ENCODE measurements around the gene GNG12.

Gene GNG12

GRCh38 chr1:67777440-67777839 is 55.8 kb downstream of the GNG12 start:
- no peak for DNase-seq

GRCh38 chr1:67777016-67777415 is 56.3 kb downstream of the GNG12 start:
- DNase-seq = no peak

- DNase-seq = no peak
Observed at GRCh38 chr1:67773462-67773861, 59.8 kb downstream of the GNG12 start.

- no peak for DNase-seq
Observed at GRCh38 chr1:67771749-67772148, 61.5 kb downstream of the GNG12 start.

GRCh38 chr1:67771152-67771551 is 62.1 kb downstream of the GNG12 start:
- DNase-seq = no peak

GRCh38 chr1:67769633-67770256 is 63.5 kb downstream of the GNG12 start:
- no peak for DNase-seq

- no peak for DNase-seq
Observed at GRCh38 chr1:67768480-67768879, 64.8 kb downstream of the GNG12 start.

- no peak for DNase-seq
Observed at GRCh38 chr1:67767103-67767782, 66.0 kb downstream of the GNG12 start.

- DNase-seq = no peak
Observed at GRCh38 chr1:67766141-67766978, 66.9 kb downstream of the GNG12 start.

- DNase-seq = no peak
Observed at GRCh38 chr1:67764633-67765032, 68.6 kb downstream of the GNG12 start.

- DNase-seq = no peak
Observed at GRCh38 chr1:67761730-67762129, 71.5 kb downstream of the GNG12 start.

GRCh38 chr1:67761091-67761490 is 72.2 kb downstream of the GNG12 start:
- DNase-seq = no peak

GRCh38 chr1:67760030-67760821 is 73.0 kb downstream of the GNG12 start:
- DNase-seq = no peak

- DNase-seq = no peak
Observed at GRCh38 chr1:67759692-67760029, 73.6 kb downstream of the GNG12 start.

- no peak for DNase-seq
Observed at GRCh38 chr1:67759066-67759465, 74.2 kb downstream of the GNG12 start.

GRCh38 chr1:67755619-67756018 is 77.6 kb downstream of the GNG12 start:
- DNase-seq = no peak

- no peak for DNase-seq
Observed at GRCh38 chr1:67755160-67755559, 78.1 kb downstream of the GNG12 start.

- DNase-seq = no peak
Observed at GRCh38 chr1:67754526-67754920, 78.7 kb downstream of the GNG12 start.

- DNase-seq = no peak
Observed at GRCh38 chr1:67753776-67754525, 79.3 kb downstream of the GNG12 start.

- no peak for DNase-seq
Observed at GRCh38 chr1:67752306-67752705, 81.0 kb downstream of the GNG12 start.

GRCh38 chr1:67750691-67751054 is 82.6 kb downstream of the GNG12 start:
- DNase-seq = no peak

GRCh38 chr1:67749844-67750690 is 83.2 kb downstream of the GNG12 start:
- DNase-seq = peak; percentile 71

Data from DMS 273 treated with DMSO at 0.1 percent for 48 hours (cell line).